ENCODE measurements around the gene SMIM23. TPM values are rescaled to one million over a fixed set of nuclear protein-coding genes. Genes with fewer than 3 reads are reported as not detected.

Gene SMIM23
- total RNA-seq, 1 experiment from 2014 or later: not detected

GRCh38 chr5:171820561-171820960 lies 34.9 kb downstream of the SMIM23 start:
- no peaks in the 10 kb centered on the region for H3K27me3 ChIP-seq (ENCODE audit: control insufficient read depth, insufficient read depth, low read length)
- no peaks in the 10 kb centered on the region for H3K36me3 ChIP-seq (replicated peaks; ENCODE audit: control insufficient read depth, insufficient read depth, low read length)
- DNase-seq: no peak
- no peak overlapping the region for H3K4me3 ChIP-seq (ENCODE audit: insufficient read depth, low read depth, low read length)

- Histone ChIP-seq H3K4me3 (ENCODE audit: insufficient read depth, low read depth, low read length) (no peak overlapping the region), H3K27me3 (ENCODE audit: control insufficient read depth, insufficient read depth, low read length) (no peaks in the 10 kb centered on the region), H3K36me3 (replicated peaks; ENCODE audit: control insufficient read depth, insufficient read depth, low read length) (no peaks in the 10 kb centered on the region)
- DNase-seq: no peak
Measured at GRCh38 chr5:171821286-171821685, 35.7 kb downstream of the SMIM23 start.

GRCh38 chr5:171823269-171823668 lies 37.7 kb downstream of the SMIM23 start:
- Histone ChIP-seq H3K4me3 (ENCODE audit: insufficient read depth, low read depth, low read length) (no peak overlapping the region), H3K36me3 (replicated peaks; ENCODE audit: control insufficient read depth, insufficient read depth, low read length) (no peaks in the 10 kb centered on the region), H3K27me3 (ENCODE audit: control insufficient read depth, insufficient read depth, low read length) (no peaks in the 10 kb centered on the region)
- no peak for DNase-seq

GRCh38 chr5:171825051-171825450 lies 39.4 kb downstream of the SMIM23 start:
- no peaks in the 10 kb centered on the region for H3K36me3 ChIP-seq (replicated peaks; ENCODE audit: control insufficient read depth, insufficient read depth, low read length)
- H3K4me3 ChIP-seq (ENCODE audit: insufficient read depth, low read depth, low read length): no peak overlapping the region
- DNase-seq: no peak
- no peaks in the 10 kb centered on the region for H3K27me3 ChIP-seq (ENCODE audit: control insufficient read depth, insufficient read depth, low read length)

GRCh38 chr5:171826132-171826531 lies 40.5 kb downstream of the SMIM23 start:
- Histone ChIP-seq H3K4me3 (ENCODE audit: insufficient read depth, low read depth, low read length) (no peak overlapping the region), H3K27me3 (ENCODE audit: control insufficient read depth, insufficient read depth, low read length) (no peaks in the 10 kb centered on the region), H3K36me3 (replicated peaks; ENCODE audit: control insufficient read depth, insufficient read depth, low read length) (no peaks in the 10 kb centered on the region)
- no peak for DNase-seq

- Histone ChIP-seq H3K36me3 (replicated peaks; ENCODE audit: control insufficient read depth, insufficient read depth, low read length) (no peaks in the 10 kb centered on the region), H3K4me3 (ENCODE audit: insufficient read depth, low read depth, low read length) (no peak overlapping the region), H3K27me3 (ENCODE audit: control insufficient read depth, insufficient read depth, low read length) (no peaks in the 10 kb centered on the region)
- DNase-seq: no peak
Measured at GRCh38 chr5:171827162-171827561, 41.5 kb downstream of the SMIM23 start.

DNA sequence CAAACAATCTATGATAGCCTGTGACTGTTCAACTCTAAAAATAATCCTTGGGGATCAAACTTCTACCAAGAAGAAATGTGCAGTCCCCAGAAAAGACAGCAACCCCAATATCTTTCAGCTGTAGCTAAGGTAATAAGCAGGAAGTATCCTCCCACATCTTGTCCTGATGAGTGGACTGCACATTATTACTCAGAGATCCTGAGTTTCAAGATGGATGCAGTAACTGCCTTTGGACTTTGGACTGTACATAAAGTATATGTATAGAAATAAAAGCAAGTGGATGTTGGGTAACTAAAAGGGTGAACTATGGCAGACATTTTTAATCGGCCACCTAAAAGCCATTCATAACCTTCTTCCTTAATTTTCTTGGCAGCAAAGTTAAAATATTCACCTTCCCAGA lies 45.1 kb downstream of the SMIM23 start:
- H3K36me3 ChIP-seq (replicated peaks; ENCODE audit: control insufficient read depth, insufficient read depth, low read length): no peaks in the 10 kb centered on the region
- no peaks in the 10 kb centered on the region for H3K27me3 ChIP-seq (ENCODE audit: control insufficient read depth, insufficient read depth, low read length)
- no peak for DNase-seq
- H3K4me3 ChIP-seq (ENCODE audit: insufficient read depth, low read depth, low read length): no peak overlapping the region

GRCh38 chr5:171832775-171833174 lies 47.2 kb downstream of the SMIM23 start:
- no peaks in the 10 kb centered on the region for H3K27me3 ChIP-seq (ENCODE audit: control insufficient read depth, insufficient read depth, low read length)
- no peaks in the 10 kb centered on the region for H3K36me3 ChIP-seq (replicated peaks; ENCODE audit: control insufficient read depth, insufficient read depth, low read length)
- H3K4me3 ChIP-seq (ENCODE audit: insufficient read depth, low read depth, low read length): no peak overlapping the region
- no peak for DNase-seq

DNA sequence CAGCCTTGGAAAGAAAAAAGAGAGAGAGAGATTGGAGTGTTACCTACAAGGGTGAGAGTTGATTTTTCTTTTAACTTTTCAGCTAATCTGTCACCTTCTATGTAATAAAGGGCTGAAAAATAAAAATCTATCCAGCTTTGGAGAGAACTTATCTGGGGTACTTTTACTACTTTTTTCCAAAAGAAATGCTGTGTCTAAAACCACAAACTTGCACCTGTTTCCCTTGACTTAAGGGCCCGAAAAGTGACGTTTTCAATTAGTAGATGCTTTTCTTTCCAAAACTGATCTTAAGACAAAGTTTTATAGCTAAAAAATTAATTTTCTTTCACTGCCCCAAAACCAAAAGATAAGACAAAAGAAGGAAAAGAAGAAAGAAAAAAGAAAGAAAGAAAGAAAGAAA lies 48.8 kb downstream of the SMIM23 start:
- Histone ChIP-seq H3K36me3 (replicated peaks; ENCODE audit: control insufficient read depth, insufficient read depth, low read length) (no peaks in the 10 kb centered on the region), H3K27me3 (ENCODE audit: control insufficient read depth, insufficient read depth, low read length) (no peaks in the 10 kb centered on the region), H3K4me3 (ENCODE audit: insufficient read depth, low read depth, low read length) (no peak overlapping the region)
- DNase-seq: no peak

- Histone ChIP-seq H3K27me3 (ENCODE audit: control insufficient read depth, insufficient read depth, low read length) (no peaks in the 10 kb centered on the region), H3K36me3 (replicated peaks; ENCODE audit: control insufficient read depth, insufficient read depth, low read length) (no peaks in the 10 kb centered on the region), H3K4me3 (ENCODE audit: insufficient read depth, low read depth, low read length) (no peak overlapping the region)
- DNase-seq: no peak
Measured at GRCh38 chr5:171835066-171835465, 49.4 kb downstream of the SMIM23 start.

GRCh38 chr5:171837522-171837921 lies 51.9 kb downstream of the SMIM23 start:
- Histone ChIP-seq H3K27me3 (ENCODE audit: control insufficient read depth, insufficient read depth, low read length) (no peaks in the 10 kb centered on the region), H3K36me3 (replicated peaks; ENCODE audit: control insufficient read depth, insufficient read depth, low read length) (no peaks in the 10 kb centered on the region), H3K4me3 (ENCODE audit: insufficient read depth, low read depth, low read length) (no peak overlapping the region)
- no peak for DNase-seq

DNA sequence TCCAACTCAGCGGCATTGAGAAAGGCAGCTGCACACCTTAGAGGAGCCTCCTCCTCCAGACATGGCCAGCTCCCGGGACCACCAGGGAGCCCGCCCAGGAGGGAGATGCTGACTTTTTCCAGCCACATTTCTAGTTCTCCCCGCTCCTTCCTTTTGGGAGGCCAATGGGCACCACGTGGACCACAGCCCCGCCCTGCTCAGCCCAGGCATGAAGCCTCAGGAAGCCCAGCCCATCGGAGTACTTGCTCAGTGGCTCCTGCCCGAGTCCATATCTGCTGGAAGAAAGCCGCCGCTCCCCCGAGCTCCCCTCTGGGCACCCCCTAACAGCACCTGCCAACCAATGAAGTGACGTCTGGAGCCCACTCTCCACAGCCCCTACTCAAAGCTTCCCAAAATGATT lies 52.4 kb downstream of the SMIM23 start:
- no peaks in the 10 kb centered on the region for H3K36me3 ChIP-seq (replicated peaks; ENCODE audit: control insufficient read depth, insufficient read depth, low read length)
- no peaks in the 10 kb centered on the region for H3K27me3 ChIP-seq (ENCODE audit: control insufficient read depth, insufficient read depth, low read length)
- no peak overlapping the region for H3K4me3 ChIP-seq (ENCODE audit: insufficient read depth, low read depth, low read length)
- DNase-seq: no peak

DNA sequence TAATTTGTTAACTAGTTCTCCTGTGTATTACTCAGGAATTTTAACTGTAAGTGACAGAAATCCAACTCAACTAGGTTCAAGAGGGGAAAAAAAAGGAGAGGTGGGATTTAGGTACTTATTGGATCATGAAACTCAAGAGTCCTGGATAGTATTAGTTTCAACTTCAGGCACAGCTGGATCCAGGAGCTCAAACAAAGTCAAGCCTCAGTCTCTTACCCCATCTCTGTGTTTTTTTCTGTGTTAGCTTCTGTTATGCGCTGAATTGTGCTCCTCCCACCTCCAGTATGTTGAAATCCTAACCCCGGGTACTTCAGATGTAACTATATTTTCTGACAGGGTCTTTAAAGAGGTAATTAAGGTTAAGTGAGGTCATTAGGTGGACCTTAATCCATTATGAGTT lies 53.5 kb downstream of the SMIM23 start:
- H3K36me3 ChIP-seq (replicated peaks; ENCODE audit: control insufficient read depth, insufficient read depth, low read length): no peaks in the 10 kb centered on the region
- no peaks in the 10 kb centered on the region for H3K27me3 ChIP-seq (ENCODE audit: control insufficient read depth, insufficient read depth, low read length)
- DNase-seq: no peak
- no peak overlapping the region for H3K4me3 ChIP-seq (ENCODE audit: insufficient read depth, low read depth, low read length)

DNA sequence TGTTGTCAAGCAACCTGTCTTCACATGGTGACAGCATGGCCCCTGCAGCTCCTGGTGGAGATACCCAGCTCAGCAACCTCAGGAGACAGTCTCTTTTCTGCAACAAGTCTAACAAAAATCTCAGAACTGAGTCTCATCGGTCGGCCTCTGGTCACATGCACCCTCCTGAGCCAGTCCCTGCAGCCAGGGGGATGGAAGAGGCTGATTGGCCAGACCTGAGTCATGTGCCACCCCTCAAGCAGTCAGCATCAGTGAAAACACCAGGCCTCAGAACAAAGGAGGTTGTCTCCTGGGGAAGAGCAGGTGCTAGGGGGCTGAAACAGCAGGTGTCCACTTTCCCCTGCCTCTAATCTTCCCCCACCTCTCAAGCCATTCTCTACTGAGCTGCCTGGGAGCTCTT lies 54.4 kb downstream of the SMIM23 start:
- peak; percentile 69 for DNase-seq
- Histone ChIP-seq H3K27me3 (ENCODE audit: control insufficient read depth, insufficient read depth, low read length) (no peaks in the 10 kb centered on the region), H3K4me3 (ENCODE audit: insufficient read depth, low read depth, low read length) (no peak overlapping the region), H3K36me3 (replicated peaks; ENCODE audit: control insufficient read depth, insufficient read depth, low read length) (no peaks in the 10 kb centered on the region)
